Thymus (tissue), 14 donors: ENCODE data around the gene DUSP21. TPM values are rescaled to one million over a fixed set of nuclear protein-coding genes. Genes with fewer than 3 reads are reported as not detected.
"Not testable (repeated sequence)": the region's sequence is repeated elsewhere in the genome, so short reads cannot be mapped to it uniquely, and the experiment has no call there.

Source experiments
- DNase-seq, 9 donors: peaks; one replicate each; pipeline ENCODE4 v3.0.0-alpha.2; 2013; ENCODE audit warnings: low spot score in 9 of 9, low read depth in 6 of 9, missing footprints in 1 of 9
- H3K27ac ChIP-seq, 2 donors: one replicate each; pipeline ENCODE4 v1.5.1; 2013; ENCODE audit warnings: control low read depth in 1 of 2, low read depth in 1 of 2, low read length in 1 of 2, mild to moderate bottlenecking in 1 of 2, moderate library complexity in 1 of 2
- H3K27me3 ChIP-seq, 2 donors: one replicate each; pipeline ENCODE4 v1.5.1; 2013; ENCODE audit warnings: low read length in 1 of 2; ENCODE audit not compliant: control insufficient read depth in 2 of 2, insufficient read depth in 1 of 2
- H3K36me3 ChIP-seq, 2 donors: one replicate each; pipeline ENCODE4 v1.5.1; 2013; ENCODE audit warnings: low read length in 1 of 2, mild to moderate bottlenecking in 1 of 2, moderate library complexity in 1 of 2; ENCODE audit not compliant: control insufficient read depth in 2 of 2, insufficient read depth in 2 of 2
- H3K4me1 ChIP-seq, 2 donors: one replicate each; pipeline ENCODE4 v1.5.1; 2013; ENCODE audit warnings: low read length in 2 of 2; ENCODE audit not compliant: control insufficient read depth in 2 of 2, insufficient read depth in 2 of 2
- H3K4me3 ChIP-seq, 2 donors: one replicate each; pipeline ENCODE4 v1.5.1; 2013; ENCODE audit warnings: low read length in 2 of 2, control low read depth in 1 of 2, mild to moderate bottlenecking in 1 of 2
- H3K9me3 ChIP-seq, 2 donors: one replicate each; pipeline ENCODE4 v1.5.1; 2013; ENCODE audit warnings: low read length in 1 of 2, mild to moderate bottlenecking in 1 of 2; ENCODE audit not compliant: control insufficient read depth in 2 of 2, insufficient read depth in 1 of 2
- WGBS: extraction: QIAGEN DNeasy Blood & Tissue Kit; methylation state at CpG from one replicate; pipeline ENCODE4 v1.1.7; 2013; 5-methylcytosine and 5-hydroxymethylcytosine counted together
- long read RNA-seq, 10 donors: transcript quantifications; one replicate each; lab custom pipeline, GENCODE V29; 2026
- polyA plus RNA-seq: library from polyadenylated mRNA; stranded (reverse); fragments of 200-250 nt; gene quantifications from one replicate; pipeline ENCODE4 v1.2.3, GENCODE V29; 2013
- total RNA-seq: library from RNA; stranded (reverse); fragments of 120-200 nt; gene quantifications from one replicate; pipeline ENCODE4 v1.2.4, GENCODE V29; 2013
- donor health status: healthy.

Gene DUSP21
- not detected for total RNA-seq
- not detected for polyA plus RNA-seq
- long read RNA-seq, donor 1 = 0 reads
- long read RNA-seq, donor 2 = 0 reads
- long read RNA-seq, donor 3 = 0 reads
- long read RNA-seq, donor 4 = 0 reads
- long read RNA-seq, donor 5 = 0 reads
- long read RNA-seq, donor 6 = 0 reads
- long read RNA-seq, donor 7 = 0 reads
- long read RNA-seq, donor 8, partial matches to known transcripts = 0 of 1 reads
- long read RNA-seq, donor 8, other reads (novel, unspliced or antisense) = 0 of 1 reads
- long read RNA-seq, donor 9 = 0 reads
- long read RNA-seq, donor 10 = 0 reads

DNA sequence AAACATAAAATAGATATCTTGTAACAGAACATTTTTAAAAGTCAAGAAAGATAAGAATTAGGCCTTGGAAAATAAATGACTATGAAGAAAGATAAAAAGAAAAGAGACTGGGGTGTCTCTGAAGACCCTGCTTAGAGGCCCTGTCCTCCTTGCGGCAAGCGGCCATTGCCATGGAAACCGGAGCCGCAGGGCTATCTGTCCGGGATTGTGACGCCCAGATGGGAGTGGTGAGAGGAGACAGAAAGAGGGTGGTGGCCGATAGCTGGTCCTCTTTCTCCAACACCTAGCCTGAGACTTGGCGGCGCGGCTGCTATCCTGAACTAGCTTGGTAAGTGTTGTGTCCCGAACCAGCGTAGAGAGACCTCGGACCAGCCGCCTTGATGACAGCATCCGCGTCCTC lies at the start of gene DUSP21:
DUSP21 (plus strand) TSS at position 269 of the 400 bp plus-strand sequence; CDS start at position 381, 112 bp downstream.
- no peaks in the 10 kb centered on the region for H3K36me3 ChIP-seq

DNA sequence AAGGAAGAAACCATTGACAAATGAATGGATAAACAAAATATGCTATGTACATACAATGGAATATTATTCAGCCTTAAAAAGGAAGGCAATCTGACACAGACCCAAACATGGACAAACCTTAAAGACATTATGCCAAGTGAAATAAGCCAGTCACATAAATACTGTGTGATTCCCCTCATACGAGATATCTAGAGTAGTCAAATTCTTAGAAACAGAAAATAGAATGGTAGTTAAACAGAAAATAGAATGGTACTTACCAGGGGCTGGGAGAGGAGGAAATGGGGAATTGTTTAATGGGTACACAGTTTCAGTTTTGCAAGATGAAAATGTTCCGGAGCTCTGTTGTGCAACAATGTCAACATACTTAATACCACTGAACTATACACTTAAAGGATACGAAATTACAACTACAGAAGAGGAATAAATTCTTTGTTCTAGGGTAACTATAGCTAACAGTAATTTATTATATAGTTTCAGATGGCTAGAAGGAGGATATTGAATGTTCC lies 47.8 kb upstream of the DUSP21 start:
- 94% methylated on average over 3 of the region's 3 CpGs for WGBS
- H3K27me3 ChIP-seq = no peaks in the 10 kb centered on the region

More for the DNA sequence above, at the start of gene DUSP21:
- H3K4me3 ChIP-seq = no peak within 1 kb of the TSS
- H3K27me3 ChIP-seq = no peaks in the 10 kb centered on the region
- 99% methylated on average over 16 of the region's 16 CpGs for WGBS
- no peak for DNase-seq
- H3K9me3 ChIP-seq = no peaks in the 10 kb centered on the region
- no peak within 1 kb of the TSS for H3K27ac ChIP-seq
- H3K4me1 ChIP-seq = no peaks in the 10 kb centered on the region

GRCh38 chrX:44802613-44803012 lies 41.2 kb upstream of the DUSP21 start:
- H3K36me3 ChIP-seq = no peaks in the 10 kb centered on the region
- H3K4me3 ChIP-seq = no peak overlapping the region
- DNase-seq = no peak
- H3K27me3 ChIP-seq = no peaks in the 10 kb centered on the region
- H3K4me1 ChIP-seq = no peaks in the 10 kb centered on the region
- no peaks in the 10 kb centered on the region for H3K9me3 ChIP-seq
- WGBS = 98% methylated on average over 2 of the region's 2 CpGs
- no peak overlapping the region for H3K27ac ChIP-seq

More for the DNA sequence above, 47.8 kb upstream of the DUSP21 start:
- no peaks in the 10 kb centered on the region for H3K4me1 ChIP-seq
- no peak overlapping the region for H3K27ac ChIP-seq
- no peaks in the 10 kb centered on the region for H3K36me3 ChIP-seq
- no peak overlapping the region for H3K4me3 ChIP-seq
- no peak for DNase-seq
- H3K9me3 ChIP-seq = no peaks in the 10 kb centered on the region

GRCh38 chrX:44815681-44816080 lies 28.1 kb upstream of the DUSP21 start:
- Histone ChIP-seq H3K4me3 (no peak overlapping the region), H3K27me3 (no peaks in the 10 kb centered on the region), H3K36me3 (no peaks in the 10 kb centered on the region), H3K9me3 (no peaks in the 10 kb centered on the region), H3K27ac (no peak overlapping the region), H3K4me1 (no peaks in the 10 kb centered on the region)
- no peak for DNase-seq

- no peak overlapping the region for H3K27ac ChIP-seq
- H3K4me1 ChIP-seq = no peaks in the 10 kb centered on the region
- WGBS = 94% methylated on average over 2 of the region's 2 CpGs
- no peak for DNase-seq
- H3K27me3 ChIP-seq = no peaks in the 10 kb centered on the region
- H3K4me3 ChIP-seq = no peak overlapping the region
- H3K36me3 ChIP-seq = no peaks in the 10 kb centered on the region
- H3K9me3 ChIP-seq = no peaks in the 10 kb centered on the region
Observed at GRCh38 chrX:44816367-44816766, 27.5 kb upstream of the DUSP21 start.

DNA sequence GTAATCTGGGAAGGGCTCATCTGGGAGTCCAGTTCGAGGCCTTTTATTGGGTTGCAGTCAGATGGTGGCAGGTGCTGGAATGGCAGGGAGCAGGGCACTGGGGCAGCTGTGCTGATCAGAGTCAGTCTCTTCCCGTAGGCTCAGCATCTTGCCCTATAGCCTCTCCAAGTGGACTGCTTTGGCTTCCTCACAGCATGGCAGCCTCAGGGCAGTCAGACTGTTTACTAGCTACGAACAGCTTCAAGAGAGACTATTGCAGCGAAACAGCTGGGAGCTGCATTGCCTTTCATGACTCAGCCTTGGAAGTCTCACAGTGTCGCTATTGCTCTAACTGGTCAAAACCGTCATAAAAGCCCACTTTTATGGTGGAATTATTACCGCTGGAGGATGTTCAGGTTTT lies 26.8 kb upstream of the DUSP21 start:
- Histone ChIP-seq H3K9me3 (no peaks in the 10 kb centered on the region), H3K27ac (no peak overlapping the region), H3K27me3 (no peaks in the 10 kb centered on the region), H3K36me3 (no peaks in the 10 kb centered on the region), H3K4me3 (no peak overlapping the region), H3K4me1 (no peaks in the 10 kb centered on the region)
- 98% methylated on average over 7 of the region's 7 CpGs for WGBS
- no peak for DNase-seq

- DNase-seq = no peak
Observed at GRCh38 chrX:44822601-44823000, 21.2 kb upstream of the DUSP21 start.

DNA sequence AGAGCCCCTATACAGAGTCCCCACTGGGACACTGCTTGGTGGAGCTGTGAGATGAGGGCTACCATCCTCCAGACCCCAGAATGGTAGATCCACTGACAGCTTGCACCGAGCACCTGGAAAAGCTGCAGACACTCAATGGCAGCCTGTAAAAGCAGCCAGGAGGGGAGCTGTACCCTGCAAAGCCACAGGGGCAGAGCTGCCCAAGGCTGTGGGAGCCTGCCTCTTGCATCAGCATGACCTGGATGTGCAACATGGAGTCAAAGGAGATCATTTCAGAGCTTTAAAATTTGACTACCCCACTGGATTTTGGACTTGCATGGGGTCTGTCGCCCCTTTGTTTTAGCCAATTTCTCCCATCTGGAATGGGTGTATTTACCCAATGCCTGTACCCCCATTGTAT lies 20.6 kb upstream of the DUSP21 start:
- H3K27ac ChIP-seq, H3K4me1 ChIP-seq, H3K9me3 ChIP-seq, H3K27me3 ChIP-seq, DNase-seq, H3K4me3 ChIP-seq, H3K36me3 ChIP-seq: not testable (repeated sequence)
- 98% methylated on average over 2 of the region's 2 CpGs for WGBS

More at GRCh38 chrX:44822601-44823000, 21.2 kb upstream of the DUSP21 start:
- Histone ChIP-seq H3K9me3 (no peaks in the 10 kb centered on the region), H3K27ac (no peak overlapping the region), H3K4me1 (no peaks in the 10 kb centered on the region), H3K36me3 (no peaks in the 10 kb centered on the region), H3K27me3 (no peaks in the 10 kb centered on the region), H3K4me3 (no peak overlapping the region)

DNA sequence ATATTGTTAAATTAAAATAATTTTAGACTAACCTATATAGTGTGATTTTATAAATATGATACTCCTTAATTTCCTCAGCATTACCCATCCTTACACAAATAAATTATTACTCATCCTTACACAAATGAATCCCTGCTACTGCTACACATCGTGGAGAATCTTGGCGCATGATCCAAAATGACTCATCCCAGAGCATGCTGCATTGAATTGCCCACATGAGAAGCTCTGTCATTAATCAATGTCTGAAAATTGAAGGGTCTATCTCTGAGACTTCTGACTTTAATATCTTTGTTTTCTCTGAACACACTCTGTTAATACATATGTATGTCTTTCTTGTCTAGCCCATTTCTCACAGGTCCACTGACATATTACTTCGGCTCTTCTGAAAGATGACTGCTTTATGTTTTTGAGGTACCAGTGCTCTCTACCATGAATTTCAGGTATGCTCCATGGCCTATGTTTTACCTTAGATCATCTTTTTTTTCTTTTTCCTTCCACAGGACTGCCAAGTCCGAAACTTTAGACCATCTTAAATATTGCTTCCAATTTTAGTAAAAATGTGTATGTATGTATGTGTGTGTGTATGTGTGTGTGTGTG lies 15.7 kb upstream of the DUSP21 start:
- Histone ChIP-seq H3K4me3 (no peak overlapping the region), H3K27me3 (no peaks in the 10 kb centered on the region), H3K4me1 (no peaks in the 10 kb centered on the region), H3K9me3 (no peaks in the 10 kb centered on the region), H3K27ac (no peak overlapping the region), H3K36me3 (no peaks in the 10 kb centered on the region)
- WGBS = 92% methylated on average over 4 of the region's 4 CpGs
- DNase-seq = peak in 1 of 9 donors; percentile 0
